Immature natural killer cell (primary cell): ENCODE data around the gene TLR2. TPM values are rescaled to one million over a fixed set of nuclear protein-coding genes. Genes with fewer than 3 reads are reported as not detected.

ENCODE experiments used
- DNase-seq, 3 donors: peaks; one replicate each; pipeline ENCODE4 v3.0.0; 2022; ENCODE audit warnings: mixed read lengths in 1 of 3
- H3K27ac Mint-ChIP-seq, 6 donors: one replicate each; pipeline ENCODE4 v1.8.0; 2020; ENCODE audit warnings: mixed read lengths in 6 of 6, mild to moderate bottlenecking in 5 of 6, inconsistent platforms in 4 of 6, moderate library complexity in 3 of 6
- H3K27me3 Mint-ChIP-seq, 3 donors: one replicate each; pipeline ENCODE4 v1.8.0; 2020 to 2021; ENCODE audit warnings: low read depth in 3 of 3, mild to moderate bottlenecking in 3 of 3, mixed read lengths in 3 of 3, moderate library complexity in 3 of 3, inconsistent platforms in 1 of 3
- H3K36me3 Mint-ChIP-seq, 3 donors: one replicate each; pipeline ENCODE4 v1.8.0; 2020; ENCODE audit warnings: mixed read lengths in 3 of 3, inconsistent platforms in 2 of 3, mild to moderate bottlenecking in 2 of 3
- H3K4me1 Mint-ChIP-seq, 2 donors: one replicate each; pipeline ENCODE4 v1.8.0; 2020; ENCODE audit warnings: inconsistent platforms in 2 of 2, mild to moderate bottlenecking in 2 of 2, mixed read lengths in 2 of 2, moderate library complexity in 1 of 2
- H3K4me3 Mint-ChIP-seq, 5 donors: one replicate each; pipeline ENCODE4 v1.8.0; 2020; ENCODE audit warnings: mild to moderate bottlenecking in 5 of 5, mixed read lengths in 5 of 5, inconsistent platforms in 3 of 5, moderate library complexity in 3 of 5
- H3K9me3 Mint-ChIP-seq, 6 donors: one replicate each; pipeline ENCODE4 v1.8.0; 2020; ENCODE audit warnings: mild to moderate bottlenecking in 6 of 6, mixed read lengths in 6 of 6, inconsistent platforms in 4 of 6, moderate library complexity in 3 of 6
- polyA plus RNA-seq, 3 donors: library from polyadenylated mRNA; unstranded; fragments of 300-500 nt; fragmentation: Illumina TruSeq; gene quantifications; one replicate each; pipeline ENCODE4 v1.2.3, GENCODE V29; 2021

Gene TLR2
- polyA plus RNA-seq, 3 donors from 2014 or later = 0.48 to 2.6 (median 1.5) TPM

DNA sequence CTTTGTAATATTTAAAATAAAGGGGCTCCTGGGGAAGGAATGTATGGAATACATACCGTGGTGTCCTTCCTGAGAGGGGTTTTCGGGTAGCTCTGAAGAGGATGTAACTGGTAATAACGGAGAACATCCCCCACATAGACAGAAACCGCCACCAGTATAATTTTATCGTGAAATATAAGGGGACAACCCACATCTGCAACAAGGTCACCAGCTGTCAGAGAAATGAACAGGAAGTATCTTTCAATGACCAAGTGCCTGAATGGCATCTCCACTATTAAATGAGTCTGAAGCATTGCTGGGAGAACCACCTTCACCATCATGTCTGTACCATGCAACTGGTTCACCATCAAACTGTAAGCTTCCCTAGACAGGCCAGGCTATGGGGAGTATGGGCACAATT is 44.1 kb downstream of the TLR2 start:
- no peak overlapping the region for H3K27ac Mint-ChIP-seq
- H3K9me3 Mint-ChIP-seq = no peaks in the 10 kb centered on the region
- H3K27me3 Mint-ChIP-seq = peaks cover 0 to 6% (median 2%) of the 10 kb centered on the region in 3 donors
- H3K36me3 Mint-ChIP-seq = no peaks in the 10 kb centered on the region
- H3K4me1 Mint-ChIP-seq = no peaks in the 10 kb centered on the region
- no peak overlapping the region for H3K4me3 Mint-ChIP-seq
- DNase-seq = no peak

DNA sequence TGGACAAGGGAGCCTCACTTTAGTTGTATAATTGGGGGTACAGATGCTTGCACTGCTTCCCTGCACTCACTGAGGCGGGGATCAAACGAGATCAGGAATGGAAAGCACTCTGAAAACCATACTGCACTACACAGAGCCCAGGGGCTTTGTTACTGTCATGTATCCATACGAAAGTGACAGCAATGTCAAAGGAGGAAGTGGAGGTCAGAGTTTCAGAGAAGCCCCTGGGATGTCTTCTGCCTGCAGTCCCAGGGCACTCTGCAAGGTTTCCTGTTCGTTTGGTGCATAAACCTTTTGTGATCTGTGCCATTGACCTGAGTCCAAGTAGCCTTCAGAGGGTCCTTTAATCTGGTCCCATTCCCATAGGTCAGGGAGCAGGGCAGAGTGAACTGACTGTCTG is 44.6 kb downstream of the TLR2 start:
- no peak overlapping the region for H3K27ac Mint-ChIP-seq
- H3K9me3 Mint-ChIP-seq = no peaks in the 10 kb centered on the region
- no peak for DNase-seq
- no peak overlapping the region for H3K4me3 Mint-ChIP-seq
- H3K4me1 Mint-ChIP-seq = no peaks in the 10 kb centered on the region
- peaks cover 0 to 6% (median 2%) of the 10 kb centered on the region in 3 donors for H3K27me3 Mint-ChIP-seq
- H3K36me3 Mint-ChIP-seq = no peaks in the 10 kb centered on the region

DNA sequence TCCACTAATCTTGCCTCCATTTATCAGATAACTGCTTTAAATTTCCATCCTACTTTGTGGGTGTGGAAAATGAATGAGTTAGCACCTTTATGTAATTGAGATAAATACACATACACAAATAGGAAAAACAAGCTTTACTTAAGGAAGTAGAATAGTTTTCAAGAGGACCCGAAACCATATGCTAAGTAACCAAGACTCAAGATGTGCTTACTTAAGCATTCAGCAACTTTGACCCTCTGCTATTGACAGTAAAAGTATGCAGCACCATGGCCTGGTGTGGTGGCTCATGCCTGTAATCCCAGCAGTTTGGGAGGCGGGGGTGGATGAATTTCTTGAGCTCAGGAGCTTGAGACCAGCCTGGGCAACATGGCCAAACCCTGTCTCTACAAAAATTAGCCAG is 45.8 kb downstream of the TLR2 start:
- Mint-ChIP-seq H3K27ac (no peak overlapping the region), H3K4me1 (no peaks in the 10 kb centered on the region), H3K27me3 (peaks cover 0 to 2% (median 2%) of the 10 kb centered on the region in 3 donors), H3K9me3 (no peaks in the 10 kb centered on the region), H3K4me3 (no peak overlapping the region), H3K36me3 (no peaks in the 10 kb centered on the region)
- DNase-seq = no peak

DNA sequence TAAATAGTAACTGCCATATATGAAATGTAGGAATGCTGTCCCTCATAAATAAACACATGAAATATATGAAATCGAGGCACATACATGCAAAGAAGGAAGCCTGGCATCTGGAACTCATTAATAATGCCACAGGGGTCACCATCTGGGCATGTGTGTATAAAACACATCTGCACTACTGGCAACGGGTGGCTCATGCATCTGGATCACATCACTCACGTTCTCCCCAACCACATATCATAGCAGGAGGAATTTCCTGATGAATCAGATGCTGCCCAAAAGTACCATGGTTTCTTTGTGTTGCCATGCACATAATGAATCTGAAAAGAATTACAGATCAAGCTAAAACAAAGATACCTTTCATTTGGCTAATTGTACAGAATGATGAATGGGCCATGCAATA is 47.2 kb downstream of the TLR2 start:
- H3K9me3 Mint-ChIP-seq = no peaks in the 10 kb centered on the region
- H3K4me3 Mint-ChIP-seq = no peak overlapping the region
- H3K27me3 Mint-ChIP-seq = peaks cover 0 to 2% (median 2%) of the 10 kb centered on the region in 3 donors
- DNase-seq = no peak
- no peaks in the 10 kb centered on the region for H3K4me1 Mint-ChIP-seq
- no peaks in the 10 kb centered on the region for H3K36me3 Mint-ChIP-seq
- H3K27ac Mint-ChIP-seq = no peak overlapping the region

DNA sequence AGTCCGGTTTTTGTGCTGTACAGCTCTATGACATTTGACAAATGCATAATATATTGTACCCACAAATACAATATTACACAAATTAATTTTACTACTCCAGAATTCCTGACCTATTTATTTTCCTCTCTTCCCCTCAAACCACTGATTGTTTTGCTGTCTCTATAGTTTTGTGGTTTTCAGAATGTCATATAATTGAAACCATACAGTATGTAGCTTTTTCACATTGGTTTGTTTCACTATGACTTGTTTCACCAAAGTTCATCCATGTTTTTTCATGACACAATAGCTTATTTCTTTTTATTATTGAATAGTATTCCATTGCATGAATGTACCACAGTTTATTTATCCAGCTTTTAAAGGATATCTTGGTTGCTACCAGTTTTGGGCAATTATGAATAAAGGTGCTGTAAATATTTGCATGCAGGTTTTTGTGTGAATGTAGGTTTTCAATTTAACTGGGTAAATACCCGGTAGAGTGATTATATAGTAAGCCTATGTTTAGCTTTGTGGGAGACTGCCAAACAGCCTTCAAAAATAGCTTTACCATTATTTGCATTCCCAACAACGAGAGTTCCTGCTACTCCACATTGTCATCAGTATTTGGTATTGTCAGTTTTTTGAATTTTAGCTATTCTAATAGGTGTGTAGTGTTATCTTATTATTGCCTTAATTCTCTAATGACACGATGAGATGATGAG is 49.8 kb downstream of the TLR2 start:
- H3K9me3 Mint-ChIP-seq = no peaks in the 10 kb centered on the region
- no peaks in the 10 kb centered on the region for H3K4me1 Mint-ChIP-seq
- no peak overlapping the region for H3K4me3 Mint-ChIP-seq
- DNase-seq = no peak
- H3K27me3 Mint-ChIP-seq = peaks cover 0 to 4% (median 2%) of the 10 kb centered on the region in 3 donors
- H3K27ac Mint-ChIP-seq = no peak overlapping the region
- H3K36me3 Mint-ChIP-seq = no peaks in the 10 kb centered on the region

DNA sequence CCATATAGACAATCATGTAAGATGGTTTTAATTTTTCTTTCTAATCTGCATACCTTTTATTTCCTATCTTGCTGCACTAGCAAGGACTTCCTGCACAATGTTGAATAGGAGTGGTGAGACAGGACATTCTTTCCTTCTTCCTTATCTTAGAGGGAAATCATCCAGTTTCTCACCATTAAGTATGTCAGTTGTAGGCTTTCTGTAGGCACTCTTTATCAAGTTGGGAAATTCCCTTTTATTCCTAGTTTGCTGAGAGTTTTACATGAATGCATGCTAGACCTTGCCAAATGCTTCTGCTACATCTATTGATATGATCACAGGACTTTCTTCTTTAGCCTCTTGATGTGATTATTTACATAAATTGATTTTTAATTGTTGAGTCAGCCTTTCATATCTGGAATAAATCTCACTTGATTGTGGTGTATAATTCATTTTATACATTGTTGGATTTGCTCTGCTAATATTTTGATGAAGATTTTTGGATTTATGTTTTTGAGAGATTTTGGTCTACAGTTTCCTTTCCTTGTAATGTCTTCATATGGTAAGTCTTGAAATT is 51.9 kb downstream of the TLR2 start:
- Mint-ChIP-seq H3K9me3 (peaks cover 0 to 6% (median 4%) of the 10 kb centered on the region in 6 donors), H3K36me3 (peaks cover 0 to 5% (median 0%) of the 10 kb centered on the region in 3 donors), H3K27ac (no peak overlapping the region), H3K27me3 (peaks cover 2 to 8% (median 2%) of the 10 kb centered on the region in 3 donors), H3K4me3 (no peak overlapping the region), H3K4me1 (no peaks in the 10 kb centered on the region)
- no peak for DNase-seq

DNA sequence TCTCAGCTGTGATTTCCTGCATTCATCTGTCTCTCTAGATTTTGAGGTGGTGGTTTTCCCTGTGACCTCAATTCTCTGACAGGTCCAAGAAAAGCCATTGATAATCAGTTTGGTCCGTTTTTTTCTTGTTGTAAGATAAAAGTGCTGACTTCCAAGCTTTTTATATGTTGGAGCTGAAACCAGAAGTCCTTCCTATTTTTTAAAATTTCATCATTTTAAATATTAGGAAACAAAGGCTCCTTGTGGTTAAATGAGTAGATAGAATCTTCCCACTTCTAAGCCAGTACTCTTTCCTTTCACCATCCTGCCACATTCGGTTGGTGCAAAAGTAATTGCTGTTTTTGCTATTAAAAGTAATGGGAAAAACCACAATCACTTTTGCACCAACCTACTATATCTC is 57.5 kb downstream of the TLR2 start:
- Mint-ChIP-seq H3K27ac (no peak overlapping the region), H3K4me3 (no peak overlapping the region), H3K9me3 (peaks cover 0 to 12% (median 4%) of the 10 kb centered on the region in 6 donors), H3K36me3 (peaks cover 0 to 5% (median 0%) of the 10 kb centered on the region in 3 donors), H3K4me1 (no peaks in the 10 kb centered on the region), H3K27me3 (peaks cover 0 to 14% (median 2%) of the 10 kb centered on the region in 3 donors)
- DNase-seq = no peak

DNA sequence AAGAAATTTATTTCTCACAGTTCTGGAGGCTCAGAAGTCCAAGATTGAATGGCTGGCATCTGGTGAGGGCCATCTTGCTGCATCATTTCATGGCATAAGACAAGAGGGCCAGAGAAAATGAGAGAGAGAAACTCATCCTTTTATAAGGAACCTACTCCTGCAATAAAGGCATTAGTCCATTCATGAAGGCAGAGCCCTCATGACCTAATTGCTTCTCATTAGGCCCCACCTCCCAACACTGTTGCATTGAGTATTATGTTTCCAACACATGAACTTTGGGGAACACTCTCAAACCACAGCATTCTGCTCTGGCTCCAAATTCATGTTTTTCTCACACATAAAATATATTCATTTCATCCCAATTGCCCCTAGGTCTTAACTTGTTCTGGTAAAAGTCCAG is 61.6 kb downstream of the TLR2 start:
- H3K27ac Mint-ChIP-seq = no peak overlapping the region
- H3K36me3 Mint-ChIP-seq = peaks cover 0 to 4% (median 0%) of the 10 kb centered on the region in 3 donors
- no peaks in the 10 kb centered on the region for H3K4me1 Mint-ChIP-seq
- DNase-seq = no peak
- no peak overlapping the region for H3K4me3 Mint-ChIP-seq
- H3K9me3 Mint-ChIP-seq = peaks cover 0 to 9% (median 3%) of the 10 kb centered on the region in 6 donors
- peaks cover 0 to 9% (median 1%) of the 10 kb centered on the region in 3 donors for H3K27me3 Mint-ChIP-seq

DNA sequence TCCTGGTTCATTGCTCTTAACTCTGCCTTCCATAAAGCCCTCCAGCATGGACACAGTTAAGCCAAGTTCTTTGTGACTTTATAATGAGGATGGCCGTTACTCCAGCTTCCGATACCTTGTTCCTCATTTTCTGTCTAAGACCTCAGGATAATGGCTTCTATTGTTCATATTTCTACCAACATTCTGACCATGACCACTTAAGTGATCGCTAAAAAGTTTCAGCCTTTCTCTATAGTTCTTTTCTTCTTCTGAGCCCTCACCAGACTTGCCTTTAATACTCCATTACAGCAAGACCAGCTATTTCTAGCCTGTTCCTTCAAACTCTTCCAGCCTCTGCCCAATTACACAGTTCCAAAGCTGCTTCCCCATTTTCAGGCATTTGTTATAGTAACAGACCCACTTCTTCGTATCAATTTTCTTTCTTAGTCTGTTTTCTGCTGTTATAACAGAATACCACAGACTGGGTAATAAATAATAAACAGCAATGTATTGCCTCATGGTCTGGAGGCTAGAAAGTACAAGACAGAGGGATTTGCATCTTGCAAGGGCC is 63.4 kb downstream of the TLR2 start:
- Mint-ChIP-seq H3K4me1 (no peaks in the 10 kb centered on the region), H3K36me3 (no peaks in the 10 kb centered on the region), H3K27ac (no peak overlapping the region), H3K4me3 (no peak overlapping the region), H3K27me3 (peaks cover 0 to 2% (median under 1%) of the 10 kb centered on the region in 3 donors), H3K9me3 (no peaks in the 10 kb centered on the region)
- no peak for DNase-seq

DNA sequence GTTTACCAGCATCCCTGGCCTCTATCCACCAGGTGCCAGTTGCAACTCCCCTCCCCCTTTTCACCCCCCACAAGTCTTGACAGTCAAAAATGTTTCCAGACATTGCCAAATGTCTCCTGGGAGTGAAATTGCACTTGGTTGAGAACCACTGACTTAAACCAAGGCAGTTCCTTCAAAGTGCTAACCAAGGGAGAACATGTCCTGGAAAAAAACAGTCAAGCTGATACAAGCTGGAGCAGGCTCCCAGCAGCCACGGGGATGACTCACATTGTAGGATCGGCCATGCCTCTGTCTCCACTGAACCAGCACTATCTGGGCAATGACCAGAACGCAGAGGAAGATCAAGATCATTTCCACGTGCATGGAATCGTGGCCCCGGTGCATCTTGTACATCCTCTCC is 64.3 kb downstream of the TLR2 start:
- Mint-ChIP-seq H3K27ac (no peak overlapping the region), H3K27me3 (peaks cover 0 to 2% (median 0%) of the 10 kb centered on the region in 3 donors), H3K36me3 (no peaks in the 10 kb centered on the region), H3K4me1 (no peaks in the 10 kb centered on the region), H3K9me3 (no peaks in the 10 kb centered on the region), H3K4me3 (no peak overlapping the region)
- DNase-seq = no peak

DNA sequence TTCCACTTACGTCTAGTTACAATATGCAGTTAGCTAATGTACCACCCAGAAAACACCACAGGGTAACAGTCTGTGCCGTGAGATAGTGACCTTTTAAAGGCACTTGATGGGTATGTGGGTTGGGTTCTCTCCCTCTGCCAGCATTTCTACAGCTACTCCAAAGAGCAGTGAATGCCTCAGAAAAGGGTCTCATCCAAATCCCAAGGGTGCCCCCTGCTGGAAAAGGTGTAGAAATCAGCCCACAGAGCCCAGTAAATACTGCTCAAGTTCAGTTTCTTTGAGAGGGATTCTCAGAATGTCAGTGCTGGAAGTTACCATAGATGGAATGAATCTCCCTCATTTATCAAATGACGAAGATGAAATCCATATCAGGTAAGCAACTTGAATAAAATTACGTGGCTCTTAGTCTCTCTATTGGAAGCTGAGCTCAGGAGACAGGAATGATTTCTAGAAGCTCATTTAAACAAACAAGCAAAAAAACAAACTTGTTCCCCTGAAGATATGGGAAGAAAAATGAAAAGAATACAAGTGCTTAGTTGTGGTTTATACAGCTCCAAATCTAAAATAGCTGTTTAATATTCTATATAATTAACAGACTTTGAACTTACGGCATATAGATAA is 66.2 kb downstream of the TLR2 start:
- Mint-ChIP-seq H3K27me3 (peaks cover 0 to 6% (median 2%) of the 10 kb centered on the region in 3 donors), H3K9me3 (no peaks in the 10 kb centered on the region), H3K4me1 (no peaks in the 10 kb centered on the region), H3K4me3 (no peak overlapping the region), H3K27ac (no peak overlapping the region), H3K36me3 (no peaks in the 10 kb centered on the region)
- DNase-seq = peak; percentile 26 to 52 (median 44)

DNA sequence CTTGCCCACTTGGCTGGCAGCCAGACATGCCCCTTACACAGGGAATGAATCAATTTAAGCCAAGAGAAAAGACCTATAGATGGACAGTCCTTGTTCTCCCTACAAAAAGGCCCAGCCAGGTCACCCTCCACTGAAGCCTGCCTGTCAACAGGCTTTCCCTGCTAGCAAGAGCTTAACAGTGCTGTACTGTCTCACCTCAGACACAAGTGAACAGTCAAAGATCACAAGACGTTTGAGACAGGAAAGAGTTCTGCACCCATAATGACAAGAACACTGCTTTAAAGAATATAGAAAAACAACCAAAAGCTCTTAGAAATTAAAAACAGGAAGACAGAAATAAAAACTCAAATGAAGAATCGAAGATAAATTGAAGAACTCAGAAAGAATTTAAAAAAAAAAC is 71.1 kb downstream of the TLR2 start:
- no peak overlapping the region for H3K4me3 Mint-ChIP-seq

More for the DNA sequence above, 71.1 kb downstream of the TLR2 start:
- Mint-ChIP-seq H3K36me3 (no peaks in the 10 kb centered on the region), H3K9me3 (peaks cover 0 to 1% (median 0%) of the 10 kb centered on the region in 6 donors), H3K27me3 (peaks cover 6 to 25% (median 9%) of the 10 kb centered on the region in 3 donors), H3K4me1 (peaks cover 0 to 2% of the 10 kb centered on the region in 2 donors), H3K27ac (no peak overlapping the region)
- no peak for DNase-seq
